A549 (cell line): ENCODE measurements around the gene AFF3. TPM values are rescaled to one million over a fixed set of nuclear protein-coding genes. Genes with fewer than 3 reads are reported as not detected.

ENCODE experiments used
- ATAC-seq, 2 experiments: fragments of 200-7000 bp in 1 of 2; fragments of >200 bp in 1 of 2; cut with Nextera tagmentation in 1 of 2; cut with Tn5 transposase in 1 of 2; 3 replicates each; pipeline versions ENCODE4 v1.8.0 to v1.9.1; 2018 to 2020; ENCODE audit warnings: mild to moderate bottlenecking in 1 of 2, moderate library complexity in 1 of 2
- CTCF ChIA-PET: fragments of 300-600 bp; sonication (Branson Sonifier 250); formaldehyde crosslinking; extraction: SDS; loops from one replicate; lab custom pipeline; 2021; ENCODE audit warnings: antibody characterized with exemption, inconsistent platforms; lab: Yijun Ruan, JAX
- POLR2A ChIA-PET: fragments of 350-600 bp; formaldehyde crosslinking; extraction: SDS; loops from one replicate; lab custom pipeline; 2021; ENCODE audit warnings: antibody characterized with exemption, inconsistent platforms; lab: Yijun Ruan, JAX
- DNase-seq, 2 experiments: peaks; one replicate each; pipeline versions ENCODE4 v3.0.0 to v3.0.0-alpha.2; 2011 to 2016; ENCODE audit warnings: low read depth in 1 of 2, low spot score in 1 of 2
- FAIRE-seq: peaks from 2 replicates; lab custom pipeline; 2011; peaks lifted over from hg19 to GRCh38; lab: Jason Lieb, UNC
- H3K27ac ChIP-seq, 2 experiments: fragments of >200 bp; sonication (Bioruptor Twin); formaldehyde crosslinking; 3 replicates each; pipeline ENCODE4 v1.5.1; 2016 to 2017
- H3K4me1 ChIP-seq: fragments of >200 bp; sonication (Bioruptor Twin); formaldehyde crosslinking; 3 replicates; pipeline ENCODE4 v1.6.1; 2016
- H3K4me2 ChIP-seq: fragments of >200 bp; sonication (Bioruptor Twin); formaldehyde crosslinking; 3 replicates; pipeline ENCODE4 v1.6.1; 2016
- H3K4me3 ChIP-seq: fragments of >200 bp; sonication (Bioruptor Twin); formaldehyde crosslinking; 3 replicates; pipeline ENCODE4 v1.5.1; 2016
- H3K9me3 ChIP-seq: fragments of >200 bp; sonication (Bioruptor Twin); formaldehyde crosslinking; 3 replicates; pipeline ENCODE4 v1.6.1; 2016
- BHLHE40 ChIP-seq: IDR thresholded peaks from 2 replicates; pipeline ENCODE4 v1.6.1; 2012; ENCODE audit warnings: low read depth, low read length, inconsistent platforms
- CBX2 ChIP-seq: fragments of 200-600 bp; sonication (generic); IDR thresholded peaks from 2 replicates; pipeline ENCODE4 v1.6.1; 2016; ENCODE audit warnings: low read depth, mild to moderate bottlenecking, borderline replicate concordance
- CEBPB ChIP-seq, 2 experiments: fragments of >200 bp in 1 of 2; sonication (Bioruptor Twin) in 1 of 2; formaldehyde crosslinking in 1 of 2; IDR thresholded peaks; 2 replicates each; pipeline ENCODE4 v1.6.1; 2012 to 2016
- CHD2 ChIP-seq: fragments of 150-350 bp; IDR thresholded peaks from 2 replicates; pipeline ENCODE4 v1.6.1; 2014; ENCODE audit warnings: low read length; ENCODE audit not compliant: partially characterized antibody
- EHF ChIP-seq: fragments of 250-450 bp; sonication (Bioruptor Pico); IDR thresholded peaks from 2 replicates; pipeline ENCODE4 v1.5.0; 2020; ENCODE audit warnings: mild to moderate bottlenecking
- EP300 ChIP-seq, 2 experiments: fragments of >200 bp; sonication (Bioruptor Twin); formaldehyde crosslinking; IDR thresholded peaks; 2 replicates in 1 of 2; 3 replicates in 1 of 2; pipeline ENCODE4 v1.6.1; 2016 to 2017
- FOSL2 ChIP-seq, 2 experiments: fragments of 450-650 bp in 1 of 2; fragments of >200 bp in 1 of 2; sonication (Bioruptor Twin) in 1 of 2; formaldehyde crosslinking; IDR thresholded peaks; 2 replicates each; pipeline versions ENCODE4 v1.5.0 to v1.6.1; 2016 to 2020; ENCODE audit warnings: mild to moderate bottlenecking in 1 of 2, moderate library complexity in 1 of 2
- HEYL ChIP-seq: fragments of 250-450 bp; sonication (Bioruptor Pico); IDR thresholded peaks from 2 replicates; pipeline ENCODE4 v1.8.0; 2021; ENCODE audit warnings: mild to moderate bottlenecking, moderate library complexity
- HOXA7 ChIP-seq: fragments of 250-450 bp; sonication (Bioruptor Pico); IDR thresholded peaks from 2 replicates; pipeline ENCODE4 v1.5.0; 2020; ENCODE audit warnings: mild to moderate bottlenecking, moderate library complexity
- HOXB13 ChIP-seq: fragments of 250-450 bp; sonication (Bioruptor Pico); IDR thresholded peaks from 2 replicates; pipeline ENCODE4 v1.5.0; 2020; ENCODE audit warnings: low read depth, mild to moderate bottlenecking, moderate library complexity
- JUN ChIP-seq, 2 experiments: fragments of >200 bp; sonication (Bioruptor Twin); formaldehyde crosslinking; IDR thresholded peaks; 2 replicates in 1 of 2; 3 replicates in 1 of 2; pipeline ENCODE4 v1.6.1; 2016 to 2017
- NFE2L2 ChIP-seq: fragments of 150-350 bp; conservative IDR thresholded peaks from 2 replicates; pipeline ENCODE4 v1.6.1; 2014; ENCODE audit warnings: low read length
- NPAS2 ChIP-seq: fragments of 250-450 bp; sonication (Bioruptor Pico); IDR thresholded peaks from 2 replicates; pipeline ENCODE4 v1.8.0; 2022; ENCODE audit warnings: mild to moderate bottlenecking, moderate library complexity, borderline replicate concordance
- NR3C1 ChIP-seq: fragments of >200 bp; sonication (Bioruptor Twin); formaldehyde crosslinking; IDR thresholded peaks from 3 replicates; pipeline ENCODE4 v1.6.1; 2017
- PHF8 ChIP-seq: fragments of 200-600 bp; sonication (generic); IDR thresholded peaks from 2 replicates; pipeline ENCODE4 v1.6.1; 2016; ENCODE audit warnings: low read depth, mild to moderate bottlenecking, antibody characterized with exemption, moderate library complexity, borderline replicate concordance
- POLR2AphosphoS2 ChIP-seq: conservative IDR thresholded peaks from 2 replicates; pipeline ENCODE4 v1.6.1; 2012; ENCODE audit warnings: low read length, improper control_type of control experiment, inconsistent platforms
- RNF2 ChIP-seq: fragments of 200-600 bp; sonication (generic); IDR thresholded peaks from 2 replicates; pipeline ENCODE4 v1.6.1; 2016; ENCODE audit warnings: low read depth, mild to moderate bottlenecking, antibody characterized with exemption, moderate library complexity, borderline replicate concordance
- SREBF2 ChIP-seq: fragments of 450-650 bp; IDR thresholded peaks from 2 replicates; pipeline ENCODE4 v1.6.1; 2014; ENCODE audit warnings: mild to moderate bottlenecking, moderate library complexity
- TP53 ChIP-seq: fragments of 250-450 bp; sonication (Bioruptor Pico); IDR thresholded peaks from 2 replicates; pipeline ENCODE4 v1.5.0; 2021; ENCODE audit warnings: mild to moderate bottlenecking, moderate library complexity
- WGBS: methylation state at CpG from one replicate; pipeline ENCODE4 v1.1.6; 2017; ENCODE audit errors: missing lambda C conversion rate; 5-methylcytosine and 5-hydroxymethylcytosine counted together
- polyA plus RNA-seq, 4 experiments: library from polyadenylated mRNA; depleted of rRNA in 3 of 4; stranded (reverse); fragments of >200 nt; fragmentation: RNase III in 1 of 4; extraction: RNeasy Plus Mini Kit Qiagen cat#74134 plus additional on column Dnase treatment in 1 of 4; gene quantifications; 2 replicates in 3 of 4; 3 replicates in 1 of 4; pipeline ENCODE4 v1.2.3, GENCODE V29; 2011 to 2017
- TF ChIP-seq, protein P1 (sequence below): fragments of >200 bp; sonication (Bioruptor Twin); formaldehyde crosslinking; IDR thresholded peaks from 3 replicates; pipeline ENCODE4 v1.6.1; 2016
- TF ChIP-seq, protein P2 (sequence below): fragments of 450-650 bp; IDR thresholded peaks from 2 replicates; pipeline ENCODE4 v1.6.1; 2014; ENCODE audit warnings: antibody characterized with exemption
- TF ChIP-seq, protein P3 (sequence below): IDR thresholded peaks from 2 replicates; pipeline ENCODE4 v1.6.1; 2012
- TF ChIP-seq, protein P4 (sequence below): fragments of 150-350 bp; IDR thresholded peaks from 2 replicates; pipeline ENCODE4 v1.6.1; 2014; ENCODE audit warnings: low read depth, mild to moderate bottlenecking, low read length
- TF ChIP-seq, protein P5 (sequence below): IDR thresholded peaks from 2 replicates; pipeline ENCODE4 v1.6.1; 2012; ENCODE audit warnings: low read depth, borderline replicate concordance

AFF3 gene
- polyA plus RNA-seq, 2 of the 4 experiments (the other 2 are of a cell fraction) = not detected

DNA sequence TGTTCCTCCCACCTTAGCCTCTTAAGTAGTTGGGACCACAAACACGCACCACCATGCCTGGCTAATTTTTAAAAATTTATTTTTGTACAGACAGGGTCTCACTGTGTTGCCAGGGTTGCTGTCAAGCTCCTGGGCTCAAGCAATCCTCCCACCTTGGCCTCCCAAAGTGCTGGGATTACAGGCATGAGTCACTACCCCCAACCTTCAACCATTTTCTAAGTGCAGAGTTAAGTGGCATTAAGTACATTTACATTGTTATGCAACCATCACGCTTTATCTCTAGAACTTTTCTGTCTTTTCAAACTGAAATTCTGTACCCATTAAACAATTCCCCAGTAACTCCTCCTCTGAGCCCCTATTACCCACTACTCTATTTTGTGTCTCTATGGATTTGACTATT is 45.9 kb upstream of the AFF3 start (continued):
- TF ChIP-seq, protein P1, sequence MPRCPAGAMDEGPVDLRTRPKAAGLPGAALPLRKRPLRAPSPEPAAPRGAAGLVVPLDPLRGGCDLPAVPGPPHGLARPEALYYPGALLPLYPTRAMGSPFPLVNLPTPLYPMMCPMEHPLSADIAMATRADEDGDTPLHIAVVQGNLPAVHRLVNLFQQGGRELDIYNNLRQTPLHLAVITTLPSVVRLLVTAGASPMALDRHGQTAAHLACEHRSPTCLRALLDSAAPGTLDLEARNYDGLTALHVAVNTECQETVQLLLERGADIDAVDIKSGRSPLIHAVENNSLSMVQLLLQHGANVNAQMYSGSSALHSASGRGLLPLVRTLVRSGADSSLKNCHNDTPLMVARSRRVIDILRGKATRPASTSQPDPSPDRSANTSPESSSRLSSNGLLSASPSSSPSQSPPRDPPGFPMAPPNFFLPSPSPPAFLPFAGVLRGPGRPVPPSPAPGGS = no peak

DNA sequence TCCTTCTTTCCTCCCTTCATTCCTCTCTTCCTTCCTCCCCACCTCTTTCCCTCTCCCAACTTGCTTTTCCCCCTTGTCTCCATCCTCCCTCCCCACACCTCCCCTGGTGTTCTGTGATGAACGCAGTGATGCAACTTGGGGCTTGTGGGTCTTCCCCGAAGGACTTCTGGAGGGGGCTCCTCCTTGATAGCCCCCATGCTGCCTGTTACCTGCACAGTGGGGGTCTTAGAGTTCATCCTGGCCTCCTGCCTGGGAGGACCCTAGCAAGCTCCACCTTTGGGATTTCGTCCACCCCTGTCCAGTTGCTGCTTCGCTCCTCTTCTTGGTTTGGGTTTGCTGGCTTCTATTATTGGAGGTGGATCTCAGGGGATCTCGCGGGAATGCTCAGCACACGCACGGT is 43.7 kb upstream of the AFF3 start:
- Histone ChIP-seq H3K4me2 (no peak overlapping the region), H3K4me3 (no peak overlapping the region), H3K27ac (no peak overlapping the region), H3K4me1 (no peaks in the 10 kb centered on the region), H3K9me3 (no peaks in the 10 kb centered on the region)
- POLR2A ChIA-PET = no interaction called here
- ATAC-seq = no peak
- no peak for FAIRE-seq
- DNase-seq = no peak
- 38% methylated on average over 8 of the region's 8 CpGs for WGBS
- TF ChIP-seq CEBPB (IDR thresholded peaks at IDR 0.05) (no peak), EP300 (IDR thresholded peaks at IDR 0.05) (no peak), EHF (CRISPR knock-in tag) (no peak), POLR2AphosphoS2 (no peak), SREBF2 (no peak), HOXA7 (CRISPR knock-in tag) (no peak), PHF8 (no peak), BHLHE40 (no peak)
- TF ChIP-seq, protein P2, sequence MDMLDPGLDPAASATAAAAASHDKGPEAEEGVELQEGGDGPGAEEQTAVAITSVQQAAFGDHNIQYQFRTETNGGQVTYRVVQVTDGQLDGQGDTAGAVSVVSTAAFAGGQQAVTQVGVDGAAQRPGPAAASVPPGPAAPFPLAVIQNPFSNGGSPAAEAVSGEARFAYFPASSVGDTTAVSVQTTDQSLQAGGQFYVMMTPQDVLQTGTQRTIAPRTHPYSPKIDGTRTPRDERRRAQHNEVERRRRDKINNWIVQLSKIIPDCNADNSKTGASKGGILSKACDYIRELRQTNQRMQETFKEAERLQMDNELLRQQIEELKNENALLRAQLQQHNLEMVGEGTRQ = no peak
- CTCF ChIA-PET = interaction anchor here (0.7 kb wide), 1 partner anchor 172 kb away, joined by 3 read pairs; no protein-coding TSS in a partner anchor

DNA sequence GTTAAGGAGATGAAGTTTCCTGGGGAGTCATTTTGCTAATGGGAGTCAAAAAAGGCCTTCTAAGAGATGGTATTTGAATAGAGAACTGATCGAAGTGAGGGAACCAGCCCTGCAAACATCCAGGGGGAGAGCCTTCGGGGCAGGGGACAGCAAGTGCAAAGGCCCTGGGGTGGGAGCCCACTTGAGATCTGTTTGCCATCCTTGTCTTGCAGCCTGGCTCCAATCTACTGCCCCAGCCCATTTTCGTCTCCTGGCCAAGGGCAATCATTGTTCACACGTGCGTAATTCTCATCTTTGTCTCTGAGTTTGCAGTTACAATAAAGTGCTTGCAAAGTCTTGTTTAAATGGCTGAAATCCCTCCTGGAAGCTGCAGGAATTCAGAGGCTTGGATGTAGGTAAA is 43.1 kb upstream of the AFF3 start:
- POLR2A ChIA-PET = no interaction called here
- FAIRE-seq = no peak

DNA sequence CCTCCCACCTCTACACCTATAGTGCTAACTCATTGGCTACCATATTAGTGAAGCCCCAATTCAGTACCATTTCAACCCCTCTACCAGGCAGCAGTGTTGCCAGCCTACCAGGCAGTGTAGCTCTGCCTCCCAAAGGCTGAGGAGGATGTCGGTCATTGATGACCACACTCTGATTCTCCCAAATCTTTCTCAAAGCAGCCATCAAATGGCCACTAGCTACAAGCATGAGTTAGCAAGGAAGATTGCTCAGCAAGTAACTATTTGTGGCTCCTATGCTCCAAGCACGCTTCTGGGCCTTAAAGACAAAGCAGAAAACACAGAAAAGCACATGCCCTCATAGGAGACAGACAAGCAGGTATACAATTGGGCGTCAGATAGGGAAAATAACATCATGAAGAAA is 42.7 kb upstream of the AFF3 start:
- WGBS = 9% methylated on average over 3 of the region's 3 CpGs
- FAIRE-seq (no peak), ATAC-seq (no peak), DNase-seq (no peak)
- Histone ChIP-seq H3K4me2 (no peak overlapping the region), H3K4me1 (no peaks in the 10 kb centered on the region), H3K4me3 (no peak overlapping the region), H3K27ac (no peak overlapping the region), H3K9me3 (no peaks in the 10 kb centered on the region)
- CTCF ChIA-PET = interaction anchor here (0.7 to 1.7 kb wide), 2 partner anchors 20 to 626 kb away, joined by 5 read pairs; no protein-coding TSS in a partner anchor
- POLR2A ChIA-PET = no interaction called here
- TF ChIP-seq CHD2 (no peak), FOSL2 (IDR thresholded peaks at IDR 0.05) (no peak), FOSL2 (CRISPR knock-in tag; IDR thresholded peaks at IDR 0.05) (no peak), HOXA7 (CRISPR knock-in tag) (no peak), CBX2 (no peak), JUN (IDR thresholded peaks at IDR 0.05) (no peak), HEYL (CRISPR knock-in tag) (no peak), TP53 (CRISPR knock-in tag) (no peak), NPAS2 (CRISPR knock-in tag) (no peak), RNF2 (no peak), NR3C1 (no peak), NFE2L2 (no peak)
- TF ChIP-seq, protein P3, sequence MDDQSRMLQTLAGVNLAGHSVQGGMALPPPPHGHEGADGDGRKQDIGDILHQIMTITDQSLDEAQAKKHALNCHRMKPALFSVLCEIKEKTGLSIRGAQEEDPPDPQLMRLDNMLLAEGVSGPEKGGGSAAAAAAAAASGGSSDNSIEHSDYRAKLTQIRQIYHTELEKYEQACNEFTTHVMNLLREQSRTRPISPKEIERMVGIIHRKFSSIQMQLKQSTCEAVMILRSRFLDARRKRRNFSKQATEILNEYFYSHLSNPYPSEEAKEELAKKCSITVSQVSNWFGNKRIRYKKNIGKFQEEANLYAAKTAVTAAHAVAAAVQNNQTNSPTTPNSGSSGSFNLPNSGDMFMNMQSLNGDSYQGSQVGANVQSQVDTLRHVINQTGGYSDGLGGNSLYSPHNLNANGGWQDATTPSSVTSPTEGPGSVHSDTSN = no peak
- TF ChIP-seq, protein P4, sequence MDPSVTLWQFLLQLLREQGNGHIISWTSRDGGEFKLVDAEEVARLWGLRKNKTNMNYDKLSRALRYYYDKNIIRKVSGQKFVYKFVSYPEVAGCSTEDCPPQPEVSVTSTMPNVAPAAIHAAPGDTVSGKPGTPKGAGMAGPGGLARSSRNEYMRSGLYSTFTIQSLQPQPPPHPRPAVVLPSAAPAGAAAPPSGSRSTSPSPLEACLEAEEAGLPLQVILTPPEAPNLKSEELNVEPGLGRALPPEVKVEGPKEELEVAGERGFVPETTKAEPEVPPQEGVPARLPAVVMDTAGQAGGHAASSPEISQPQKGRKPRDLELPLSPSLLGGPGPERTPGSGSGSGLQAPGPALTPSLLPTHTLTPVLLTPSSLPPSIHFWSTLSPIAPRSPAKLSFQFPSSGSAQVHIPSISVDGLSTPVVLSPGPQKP = no peak

More for the DNA sequence above, 43.1 kb upstream of the AFF3 start:
- 18% methylated on average over 5 of the region's 5 CpGs for WGBS
- no peaks in the 10 kb centered on the region for H3K4me1 ChIP-seq
- H3K9me3 ChIP-seq = no peaks in the 10 kb centered on the region
- DNase-seq (no peak), ATAC-seq (no peak)
- no peak overlapping the region for H3K4me2 ChIP-seq
- TF ChIP-seq, protein P5, sequence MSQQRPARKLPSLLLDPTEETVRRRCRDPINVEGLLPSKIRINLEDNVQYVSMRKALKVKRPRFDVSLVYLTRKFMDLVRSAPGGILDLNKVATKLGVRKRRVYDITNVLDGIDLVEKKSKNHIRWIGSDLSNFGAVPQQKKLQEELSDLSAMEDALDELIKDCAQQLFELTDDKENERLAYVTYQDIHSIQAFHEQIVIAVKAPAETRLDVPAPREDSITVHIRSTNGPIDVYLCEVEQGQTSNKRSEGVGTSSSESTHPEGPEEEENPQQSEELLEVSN = no peak
- TF ChIP-seq EHF (CRISPR knock-in tag) (no peak), HOXB13 (CRISPR knock-in tag) (no peak)
- TF ChIP-seq, protein P3 = no peak
- CTCF ChIA-PET = interaction anchor here (1.7 kb wide), 1 partner anchor 627 kb away, joined by 5 read pairs; no protein-coding TSS in a partner anchor
- H3K4me3 ChIP-seq = no peak overlapping the region
- H3K27ac ChIP-seq = no peak overlapping the region
